ENCODE data around the gene PCDHA10. TPM values are rescaled to one million over a fixed set of nuclear protein-coding genes. Genes with fewer than 3 reads are reported as not detected.

The PCDHA10 gene
- total and polyA plus RNA-seq, 10 donors: 0.02 to 1.4 (median 0.57) TPM; not detected in 1

DNA sequence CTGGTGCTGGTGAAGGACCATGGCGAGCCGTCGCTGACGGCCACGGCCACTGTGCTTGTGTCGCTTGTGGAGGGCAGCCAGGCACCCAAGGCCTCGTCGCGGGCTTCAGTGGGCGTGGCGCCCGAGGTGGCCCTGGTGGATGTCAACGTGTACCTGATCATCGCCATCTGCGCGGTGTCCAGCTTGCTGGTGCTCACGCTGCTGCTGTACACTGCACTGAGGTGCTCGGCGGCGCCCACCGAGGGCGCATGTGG, 2.2 kb downstream of the PCDHA10 start:
- no peak overlapping the region for H3K4me3 ChIP-seq

DNA sequence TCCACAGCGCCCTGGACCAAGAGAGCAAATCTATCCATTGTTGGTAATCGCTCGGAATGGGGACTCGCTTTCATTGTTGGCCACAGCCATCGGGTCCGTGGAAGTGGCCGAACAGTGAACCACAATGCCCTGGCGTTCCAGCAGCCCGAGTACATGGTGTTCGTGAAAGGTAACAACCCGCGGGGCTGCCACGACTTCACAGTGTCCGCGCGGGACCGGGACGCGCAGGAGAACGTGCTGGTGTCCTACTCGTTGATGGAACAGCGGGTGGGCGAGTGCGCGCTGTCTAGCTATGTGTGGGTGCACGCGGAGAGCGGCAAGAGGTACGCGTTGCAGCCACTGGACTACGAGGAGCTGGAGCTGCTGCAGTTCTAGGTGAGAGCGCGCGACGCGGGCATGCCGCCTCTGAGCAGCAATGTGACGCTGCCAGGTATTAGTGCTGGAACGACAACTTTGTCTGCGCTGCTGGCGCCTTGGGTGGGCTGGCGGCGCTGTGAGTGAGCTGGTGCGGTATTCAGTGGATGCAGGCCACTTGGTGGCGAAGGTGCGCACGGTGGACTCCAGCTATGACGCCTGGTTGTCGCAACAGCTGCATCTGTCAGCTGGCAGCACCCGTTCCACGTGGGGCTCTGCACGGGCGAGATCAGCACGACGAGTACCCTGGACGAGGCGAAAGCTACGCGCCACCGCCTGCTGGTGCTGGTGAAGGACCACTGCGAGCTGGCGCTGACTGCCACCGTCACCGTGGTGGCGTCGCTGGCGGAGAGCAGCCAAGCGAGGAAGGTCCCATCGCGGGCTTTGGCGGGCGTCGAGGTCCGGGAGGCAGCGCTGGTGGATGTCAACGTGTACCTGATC, 7.0 kb downstream of the PCDHA10 start:
- TF ChIP-seq POLR2AphosphoS5 (IDR thresholded peaks at IDR 0.05) (no peak), POLR2A (IDR thresholded peaks at IDR 0.05) (no peak)
- TF ChIP-seq, protein P1, sequence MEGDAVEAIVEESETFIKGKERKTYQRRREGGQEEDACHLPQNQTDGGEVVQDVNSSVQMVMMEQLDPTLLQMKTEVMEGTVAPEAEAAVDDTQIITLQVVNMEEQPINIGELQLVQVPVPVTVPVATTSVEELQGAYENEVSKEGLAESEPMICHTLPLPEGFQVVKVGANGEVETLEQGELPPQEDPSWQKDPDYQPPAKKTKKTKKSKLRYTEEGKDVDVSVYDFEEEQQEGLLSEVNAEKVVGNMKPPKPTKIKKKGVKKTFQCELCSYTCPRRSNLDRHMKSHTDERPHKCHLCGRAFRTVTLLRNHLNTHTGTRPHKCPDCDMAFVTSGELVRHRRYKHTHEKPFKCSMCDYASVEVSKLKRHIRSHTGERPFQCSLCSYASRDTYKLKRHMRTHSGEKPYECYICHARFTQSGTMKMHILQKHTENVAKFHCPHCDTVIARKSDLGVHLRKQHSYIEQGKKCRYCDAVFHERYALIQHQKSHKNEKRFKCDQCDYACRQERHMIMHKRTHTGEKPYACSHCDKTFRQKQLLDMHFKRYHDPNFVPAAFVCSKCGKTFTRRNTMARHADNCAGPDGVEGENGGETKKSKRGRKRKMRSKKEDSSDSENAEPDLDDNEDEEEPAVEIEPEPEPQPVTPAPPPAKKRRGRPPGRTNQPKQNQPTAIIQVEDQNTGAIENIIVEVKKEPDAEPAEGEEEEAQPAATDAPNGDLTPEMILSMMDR (IDR thresholded peaks at IDR 0.05 in 8 of 11, conservative IDR thresholded peaks at IDR 0.05 in 3 of 11): no peak
- Histone ChIP-seq H3K4me3 (no peak overlapping the region), H3K27ac (no peak overlapping the region), H3K9me3 (peaks cover 0 to 50% (median 34%) of the 10 kb centered on the region in 8 donors), H3K4me1 (no peaks in the 10 kb centered on the region), H3K36me3 (no peaks in the 10 kb centered on the region), H3K27me3 (replicated peaks in 1 of 7) (peaks cover 0 to 68% (median 0%) of the 10 kb centered on the region in 7 donors)
- intact Hi-C loops (cut with DNase I; ENCODE audit: low total_unique reads): no loop called here
- WGBS, 5 donors: 43 to 58% (median 57%) methylated on average over 28 to 76 of the region's 76 CpGs
- no peak for DNase-seq

More for the DNA sequence above, 2.2 kb downstream of the PCDHA10 start:
- Histone ChIP-seq H3K27me3 (replicated peaks in 1 of 7) (peaks cover 0 to 73% (median 6%) of the 10 kb centered on the region in 7 donors), H3K4me1 (no peaks in the 10 kb centered on the region), H3K9me3 (peaks cover 0 to 71% (median 54%) of the 10 kb centered on the region in 8 donors), H3K27ac (no peak overlapping the region), H3K36me3 (no peaks in the 10 kb centered on the region)
- 57 to 72% (median 61%) methylated on average over 5 to 22 of the region's 22 CpGs; no CpG with 5 or more reads in 1 of the 5 donors for WGBS, 5 donors
- TF ChIP-seq, protein P1 (IDR thresholded peaks at IDR 0.05 in 8 of 11, conservative IDR thresholded peaks at IDR 0.05 in 3 of 11): no peak
- TF ChIP-seq POLR2A (IDR thresholded peaks at IDR 0.05) (no peak), POLR2AphosphoS5 (IDR thresholded peaks at IDR 0.05) (no peak)
- intact Hi-C loops (cut with DNase I; ENCODE audit: low total_unique reads): no loop called here
- DNase-seq: no peak

DNA sequence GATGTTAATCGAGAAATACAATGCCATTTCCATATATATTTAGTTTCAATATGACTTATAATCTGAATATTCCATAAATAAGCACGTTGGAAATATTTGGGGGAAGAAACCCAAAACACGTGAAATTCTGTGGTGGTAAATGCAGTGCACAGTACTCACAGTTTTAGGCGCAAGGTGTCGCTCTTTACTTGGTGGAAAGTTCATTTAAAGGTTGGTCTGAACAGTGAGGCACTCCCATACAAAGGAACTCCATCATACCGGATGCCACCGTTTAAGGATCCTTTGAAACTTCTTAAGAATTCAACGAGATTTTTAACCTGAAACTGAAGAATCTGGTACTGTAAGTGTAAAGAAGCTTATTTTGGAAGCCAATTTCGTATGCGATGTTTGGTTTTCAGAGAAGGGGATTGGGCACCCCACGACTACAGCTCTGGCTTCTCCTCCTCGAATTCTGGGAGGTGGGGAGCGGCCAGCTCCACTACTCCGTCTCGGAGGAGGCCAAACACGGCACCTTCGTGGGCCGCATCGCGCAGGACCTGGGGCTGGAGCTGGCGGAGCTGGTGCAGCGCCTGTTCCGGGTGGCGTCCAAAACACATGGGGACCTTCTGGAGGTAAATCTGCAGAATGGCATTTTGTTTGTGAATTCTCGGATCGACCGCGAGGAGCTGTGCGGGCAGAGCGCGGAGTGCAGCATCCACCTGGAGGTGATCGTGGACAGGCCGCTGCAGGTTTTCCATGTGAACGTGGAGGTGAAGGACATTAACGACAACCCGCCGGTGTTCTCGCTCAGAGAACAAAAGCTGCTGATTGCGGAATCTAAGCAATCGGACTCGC, 13.2 kb downstream of the PCDHA10 start, which contains the start of gene PCDHA11:
Gene PCDHA11 (plus strand): TSS at position 237 of the 834 bp plus-strand sequence. CDS start 147 bp downstream, at position 384.
- Histone ChIP-seq H3K9me3 (peaks cover 0 to 41% (median 25%) of the 10 kb centered on the region in 8 donors), H3K27me3 (replicated peaks in 1 of 7) (peaks cover 0 to 80% (median 8%) of the 10 kb centered on the region in 7 donors), H3K27ac (no peak within 1 kb of the TSS), H3K36me3 (no peaks in the 10 kb centered on the region), H3K4me1 (no peaks in the 10 kb centered on the region), H3K4me3 (peak within 1 kb of the TSS in 2 of 8 donors; percentile 21 to 35)
- intact Hi-C loops (cut with DNase I; ENCODE audit: low total_unique reads): no loop called here
- WGBS, 5 donors: 17 to 29% (median 20%) methylated on average over 28 to 41 of the region's 41 CpGs
- TF ChIP-seq, protein P1 (IDR thresholded peaks at IDR 0.05 in 8 of 11, conservative IDR thresholded peaks at IDR 0.05 in 3 of 11): peak in 1 of 11 experiments; percentile 27
- TF ChIP-seq POLR2A (IDR thresholded peaks at IDR 0.05) (no peak), POLR2AphosphoS5 (IDR thresholded peaks at IDR 0.05) (no peak)
- DNase-seq: no peak
